HG03432 (cell line): ENCODE measurements around the gene RXFP2.

Experiments
- ATAC-seq: cut with Tn5 transposase; IDR thresholded peaks from one replicate; pipeline ENCODE4 v1.9.1; 2021; ENCODE audit warnings: mild to moderate bottlenecking, moderate library complexity; ENCODE audit not compliant: unreplicated experiment

RXFP2 gene

GRCh38 chr13:31767175-31767900 is 28.0 kb downstream of the RXFP2 start:
- no peak for ATAC-seq

GRCh38 chr13:31768351-31768750 is 29.0 kb downstream of the RXFP2 start:
- no peak for ATAC-seq

- no peak for ATAC-seq
Observed at GRCh38 chr13:31769575-31769974, 30.2 kb downstream of the RXFP2 start.

GRCh38 chr13:31772231-31772630 is 32.9 kb downstream of the RXFP2 start:
- ATAC-seq = no peak

- no peak for ATAC-seq
Observed at GRCh38 chr13:31773538-31773937, 34.2 kb downstream of the RXFP2 start.

GRCh38 chr13:31774186-31774750 is 34.9 kb downstream of the RXFP2 start:
- no peak for ATAC-seq

GRCh38 chr13:31775148-31775547 is 35.8 kb downstream of the RXFP2 start:
- no peak for ATAC-seq

- no peak for ATAC-seq
Observed at GRCh38 chr13:31775686-31776085, 36.4 kb downstream of the RXFP2 start.

- ATAC-seq = no peak
Observed at GRCh38 chr13:31781064-31781463, 41.7 kb downstream of the RXFP2 start.

- ATAC-seq = no peak
Observed at GRCh38 chr13:31786011-31786410, 46.7 kb downstream of the RXFP2 start.

- no peak for ATAC-seq
Observed at GRCh38 chr13:31790992-31791391, 51.7 kb downstream of the RXFP2 start.

GRCh38 chr13:31793246-31793645 is 53.9 kb downstream of the RXFP2 start:
- no peak for ATAC-seq

GRCh38 chr13:31794452-31794851 is 55.1 kb downstream of the RXFP2 start:
- no peak for ATAC-seq

GRCh38 chr13:31797154-31797775 is 57.9 kb downstream of the RXFP2 start:
- ATAC-seq = no peak

- ATAC-seq = no peak
Observed at GRCh38 chr13:31798189-31798588, 58.9 kb downstream of the RXFP2 start.

GRCh38 chr13:31801088-31801487 is 61.8 kb downstream of the RXFP2 start:
- ATAC-seq = no peak

GRCh38 chr13:31803311-31803710 is 64.0 kb downstream of the RXFP2 start:
- ATAC-seq = no peak

- no peak for ATAC-seq
Observed at GRCh38 chr13:31805841-31806240, 66.5 kb downstream of the RXFP2 start.

GRCh38 chr13:31807090-31807541 is 67.8 kb downstream of the RXFP2 start:
- no peak for ATAC-seq

GRCh38 chr13:31814536-31814935 is 75.2 kb downstream of the RXFP2 start:
- ATAC-seq = no peak

GRCh38 chr13:31815361-31816144 is 76.2 kb downstream of the RXFP2 start:
- ATAC-seq = no peak
